Activated naive CD4-positive, alpha-beta T cell treated with anti-CD3 and anti-CD28 coated beads, Interleukin-2, amount 50 U/mL, for 72 hours (primary cell): ENCODE measurements around the gene CAV1. TPM values are rescaled to one million over a fixed set of nuclear protein-coding genes. Genes with fewer than 3 reads are reported as not detected.
"Not testable (repeated sequence)": the region's sequence is repeated elsewhere in the genome, so short reads cannot be mapped to it uniquely, and the experiment has no call there.

Experiments
- ATAC-seq, 2 donors: fragments of 150-1000 bp; cut with Tn5 transposase; 2 replicates each; pipeline ENCODE4 v1.10.0; 2021; ENCODE audit warnings: mild to moderate bottlenecking in 2 of 2, moderate library complexity in 2 of 2
- DNase-seq, 2 donors: peaks; one replicate each; pipeline ENCODE4 v3.0.0; 2021 to 2022; ENCODE audit warnings: low spot score in 2 of 2
- H3K27ac Mint-ChIP-seq, 2 donors: one replicate each; pipeline ENCODE4 v1.8.0; 2022; ENCODE audit warnings: mild to moderate bottlenecking in 2 of 2, mixed read lengths in 2 of 2
- H3K36me3 Mint-ChIP-seq, 2 donors: one replicate each; pipeline ENCODE4 v1.8.0; 2022; ENCODE audit warnings: mixed read lengths in 2 of 2
- H3K9me3 Mint-ChIP-seq, 2 donors: one replicate each; pipeline ENCODE4 v1.8.0; 2022; ENCODE audit warnings: mixed read lengths in 2 of 2
- total RNA-seq, 2 donors: library from RNA; stranded (reverse); gene quantifications; one replicate each; pipeline ENCODE4 v1.2.3, GENCODE V29; 2022

CAV1 gene
- total RNA-seq, 2 donors from 2014 or later: not detected

GRCh38 chr7:116579835-116580234 lies 55.0 kb downstream of the CAV1 start:
- Mint-ChIP-seq H3K9me3 (no peaks in the 10 kb centered on the region), H3K27ac (no peak overlapping the region), H3K36me3 (no peaks in the 10 kb centered on the region)
- DNase-seq: no peak
- ATAC-seq: no peak

- ATAC-seq (no peak), DNase-seq (no peak)
- no peaks in the 10 kb centered on the region for H3K36me3 Mint-ChIP-seq
- H3K27ac Mint-ChIP-seq: no peak overlapping the region
- H3K9me3 Mint-ChIP-seq: no peaks in the 10 kb centered on the region
Measured at GRCh38 chr7:116582164-116582732, 57.4 kb downstream of the CAV1 start.

- Mint-ChIP-seq H3K36me3 (no peaks in the 10 kb centered on the region), H3K9me3 (no peaks in the 10 kb centered on the region), H3K27ac (no peak overlapping the region)
- DNase-seq (no peak), ATAC-seq (peak in 1 of 2 donors; percentile 25)
Measured at GRCh38 chr7:116582806-116583444, 58.1 kb downstream of the CAV1 start.

- ATAC-seq (peak in 1 of 2 donors; percentile 69), DNase-seq (no peak)
- no peak overlapping the region for H3K27ac Mint-ChIP-seq
- no peaks in the 10 kb centered on the region for H3K36me3 Mint-ChIP-seq
- no peaks in the 10 kb centered on the region for H3K9me3 Mint-ChIP-seq
Measured at GRCh38 chr7:116583653-116584052, 58.8 kb downstream of the CAV1 start.

- ATAC-seq (no peak), DNase-seq (no peak)
- no peak overlapping the region for H3K27ac Mint-ChIP-seq
- H3K36me3 Mint-ChIP-seq: no peaks in the 10 kb centered on the region
- H3K9me3 Mint-ChIP-seq: no peaks in the 10 kb centered on the region
Measured at GRCh38 chr7:116584721-116585120, 59.9 kb downstream of the CAV1 start.

- H3K9me3 Mint-ChIP-seq: no peaks in the 10 kb centered on the region
- ATAC-seq (no peak), DNase-seq (no peak)
- no peaks in the 10 kb centered on the region for H3K36me3 Mint-ChIP-seq
- H3K27ac Mint-ChIP-seq: no peak overlapping the region
Measured at GRCh38 chr7:116585392-116585791, 60.6 kb downstream of the CAV1 start.

GRCh38 chr7:116585967-116586366 lies 61.1 kb downstream of the CAV1 start:
- no peak overlapping the region for H3K27ac Mint-ChIP-seq
- no peak for DNase-seq

GRCh38 chr7:116587200-116587599 lies 62.4 kb downstream of the CAV1 start:
- not testable (repeated sequence) for H3K9me3 Mint-ChIP-seq, H3K27ac Mint-ChIP-seq

More at GRCh38 chr7:116585967-116586366, 61.1 kb downstream of the CAV1 start:
- no peak for ATAC-seq
- H3K36me3 Mint-ChIP-seq: no peaks in the 10 kb centered on the region
- no peaks in the 10 kb centered on the region for H3K9me3 Mint-ChIP-seq

GRCh38 chr7:116588225-116588624 lies 63.4 kb downstream of the CAV1 start:
- peak; percentile 31 to 58 for DNase-seq
- ATAC-seq: peak; percentile 91 to 95
- no peaks in the 10 kb centered on the region for H3K9me3 Mint-ChIP-seq
- H3K27ac Mint-ChIP-seq: no peak overlapping the region
- no peaks in the 10 kb centered on the region for H3K36me3 Mint-ChIP-seq

More at GRCh38 chr7:116587200-116587599, 62.4 kb downstream of the CAV1 start:
- H3K36me3 Mint-ChIP-seq, DNase-seq, ATAC-seq: not testable (repeated sequence)

- ATAC-seq: no peak
- no peaks in the 10 kb centered on the region for H3K36me3 Mint-ChIP-seq
- peak overlapping the region in 1 of 2 donors; percentile 72 for H3K27ac Mint-ChIP-seq
- no peak for DNase-seq
- H3K9me3 Mint-ChIP-seq: no peaks in the 10 kb centered on the region
Measured at GRCh38 chr7:116588641-116589594, 64.1 kb downstream of the CAV1 start.

GRCh38 chr7:116591202-116592040 lies 66.6 kb downstream of the CAV1 start:
- H3K9me3 Mint-ChIP-seq: no peaks in the 10 kb centered on the region
- no peaks in the 10 kb centered on the region for H3K36me3 Mint-ChIP-seq
- DNase-seq (no peak), ATAC-seq (no peak)
- no peak overlapping the region for H3K27ac Mint-ChIP-seq

- H3K27ac Mint-ChIP-seq: no peak overlapping the region
- ATAC-seq (no peak), DNase-seq (no peak)
- no peaks in the 10 kb centered on the region for H3K9me3 Mint-ChIP-seq
- no peaks in the 10 kb centered on the region for H3K36me3 Mint-ChIP-seq
Measured at GRCh38 chr7:116592041-116592355, 67.2 kb downstream of the CAV1 start.

- no peak for DNase-seq
- Mint-ChIP-seq H3K36me3 (no peaks in the 10 kb centered on the region), H3K9me3 (no peaks in the 10 kb centered on the region), H3K27ac (no peak overlapping the region)
- no peak for ATAC-seq
Measured at GRCh38 chr7:116592445-116592844, 67.6 kb downstream of the CAV1 start.

GRCh38 chr7:116593359-116594075 lies 68.7 kb downstream of the CAV1 start:
- no peak for DNase-seq
- Mint-ChIP-seq H3K36me3 (no peaks in the 10 kb centered on the region), H3K9me3 (no peaks in the 10 kb centered on the region), H3K27ac (no peak overlapping the region)
- ATAC-seq: no peak

- no peaks in the 10 kb centered on the region for H3K9me3 Mint-ChIP-seq
- DNase-seq (no peak), ATAC-seq (no peak)
- no peak overlapping the region for H3K27ac Mint-ChIP-seq
- H3K36me3 Mint-ChIP-seq: no peaks in the 10 kb centered on the region
Measured at GRCh38 chr7:116595063-116595462, 70.2 kb downstream of the CAV1 start.

GRCh38 chr7:116597384-116597783 lies 72.5 kb downstream of the CAV1 start:
- no peak overlapping the region for H3K27ac Mint-ChIP-seq
- no peaks in the 10 kb centered on the region for H3K36me3 Mint-ChIP-seq
- DNase-seq (no peak), ATAC-seq (no peak)
- no peaks in the 10 kb centered on the region for H3K9me3 Mint-ChIP-seq
